ENCODE measurements around the gene ANKRD10.
A peak's percentile ranks its signal among the peaks of the same experiment; 100 is the strongest.

Gene ANKRD10

GRCh38 chr13:110876609-110877008, 38.3 kb downstream of the ANKRD10 start:
- DNase-seq (ENCODE audit: low read depth in 1 of 2, low spot score in 1 of 2), result no peak
- no peak for TF ChIP-seq GABPA (IDR thresholded peaks at IDR 0.05; ENCODE audit: low read depth)
- TF ChIP-seq CTCF (IDR thresholded peaks at IDR 0.05; ENCODE audit: insufficient read depth, low read length), result no peak
- no peak for TF ChIP-seq REST (IDR thresholded peaks at IDR 0.05; ENCODE audit: insufficient replicate concordance, low read depth)
- TF ChIP-seq POLR2AphosphoS5 (IDR thresholded peaks at IDR 0.05; ENCODE audit: low read depth), result no peak
- no peak for TF ChIP-seq SPI1 (IDR thresholded peaks at IDR 0.05; ENCODE audit: borderline replicate concordance, low read depth)

GRCh38 chr13:110875241-110875640, 39.6 kb downstream of the ANKRD10 start:
- Histone ChIP-seq H3K27ac (replicated peaks) (no peak overlapping the region), H3K27me3 (ENCODE audit: insufficient read depth, poor library complexity, severe bottlenecking) (peaks cover 8% of the 10 kb centered on the region), H3K4me3 (replicated peaks; ENCODE audit: insufficient read depth, low read length) (no peak overlapping the region)
- no peak for DNase-seq (ENCODE audit: low read depth in 1 of 2, low spot score in 1 of 2)
- TF ChIP-seq SPI1 (IDR thresholded peaks at IDR 0.05; ENCODE audit: borderline replicate concordance, low read depth) (no peak), REST (IDR thresholded peaks at IDR 0.05; ENCODE audit: insufficient replicate concordance, low read depth) (no peak), GABPA (IDR thresholded peaks at IDR 0.05; ENCODE audit: low read depth) (no peak), CTCF (IDR thresholded peaks at IDR 0.05; ENCODE audit: insufficient read depth, low read length) (no peak), POLR2AphosphoS5 (IDR thresholded peaks at IDR 0.05; ENCODE audit: low read depth) (no peak)

More at GRCh38 chr13:110876609-110877008, 38.3 kb downstream of the ANKRD10 start:
- no peak overlapping the region for H3K4me3 ChIP-seq (replicated peaks; ENCODE audit: insufficient read depth, low read length)
- H3K27ac ChIP-seq (replicated peaks), result no peak overlapping the region
- H3K27me3 ChIP-seq (ENCODE audit: insufficient read depth, poor library complexity, severe bottlenecking), result peaks cover 5% of the 10 kb centered on the region

GRCh38 chr13:110874508-110874960, 40.3 kb downstream of the ANKRD10 start:
- Histone ChIP-seq H3K4me3 (replicated peaks; ENCODE audit: insufficient read depth, low read length) (peak overlapping the region; percentile 30), H3K27ac (replicated peaks) (no peak overlapping the region)

More at GRCh38 chr13:110874508-110874960, 40.3 kb downstream of the ANKRD10 start:
- TF ChIP-seq POLR2AphosphoS5 (IDR thresholded peaks at IDR 0.05; ENCODE audit: low read depth) (no peak), CTCF (IDR thresholded peaks at IDR 0.05; ENCODE audit: insufficient read depth, low read length) (no peak), SPI1 (IDR thresholded peaks at IDR 0.05; ENCODE audit: borderline replicate concordance, low read depth) (no peak), GABPA (IDR thresholded peaks at IDR 0.05; ENCODE audit: low read depth) (no peak), REST (IDR thresholded peaks at IDR 0.05; ENCODE audit: insufficient replicate concordance, low read depth) (no peak)
- peak; percentile 22 to 62 for DNase-seq (ENCODE audit: low read depth in 1 of 2, low spot score in 1 of 2)
- peaks cover 15% of the 10 kb centered on the region for H3K27me3 ChIP-seq (ENCODE audit: insufficient read depth, poor library complexity, severe bottlenecking)

Measured in HL-60 (cell line).